Coronary artery (tissue), 2 donors: Measurements from ENCODE around the gene NNMT.
A peak's percentile ranks its signal among the peaks of the same experiment; 100 is the strongest.

Source experiments
- DNase-seq: peaks from one replicate; pipeline ENCODE4 v3.0.0-alpha.2; 2017; ENCODE audit warnings: low spot score
- H3K27ac ChIP-seq, 2 donors: fragments of 200-600 bp; sonication (generic); one replicate each; pipeline ENCODE4 v1.5.1; 2016 to 2019
- H3K4me3 ChIP-seq: fragments of 200-600 bp; sonication (generic); 2 replicates; pipeline ENCODE4 v1.5.1; 2016; ENCODE audit warnings: mild to moderate bottlenecking, moderate library complexity
- TF ChIP-seq, protein P1 (sequence below): fragments of 200-600 bp; sonication (generic); IDR thresholded peaks from one replicate; pipeline ENCODE4 v1.5.1; 2019; ENCODE audit warnings: antibody characterized with exemption

Gene NNMT

DNA sequence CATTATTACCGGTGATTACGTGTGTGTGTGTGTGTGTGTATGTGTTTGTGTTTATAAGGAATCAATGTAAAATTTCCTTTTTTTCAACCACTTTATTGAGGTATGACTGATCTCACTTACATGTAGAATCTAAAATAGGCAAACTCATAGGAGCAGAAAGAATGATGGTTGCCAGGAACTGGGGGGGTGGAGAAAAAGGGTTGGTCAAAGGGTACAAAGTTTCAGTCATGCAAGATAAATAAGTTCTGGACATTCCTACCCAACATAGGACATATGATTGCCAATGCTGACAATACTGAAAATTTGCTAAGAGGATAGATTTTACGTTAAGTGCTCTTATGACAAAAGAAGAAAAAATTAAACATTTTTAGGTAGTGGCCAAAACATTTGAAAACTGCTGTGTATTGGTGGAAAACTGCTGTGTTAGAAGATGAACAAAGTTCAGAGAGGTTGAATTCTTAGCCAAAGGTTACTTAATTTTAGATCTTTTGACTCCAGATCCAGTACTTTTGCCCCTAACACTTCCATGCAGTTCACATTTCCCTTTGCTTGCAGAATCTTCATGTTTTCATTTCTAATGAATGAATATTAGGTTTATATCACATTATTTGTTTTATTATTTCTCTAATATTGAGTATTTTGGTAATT, 49.5 kb downstream of the NNMT start:
- Histone ChIP-seq H3K27ac (no peak overlapping the region), H3K4me3 (no peak overlapping the region)
- TF ChIP-seq, protein P1, sequence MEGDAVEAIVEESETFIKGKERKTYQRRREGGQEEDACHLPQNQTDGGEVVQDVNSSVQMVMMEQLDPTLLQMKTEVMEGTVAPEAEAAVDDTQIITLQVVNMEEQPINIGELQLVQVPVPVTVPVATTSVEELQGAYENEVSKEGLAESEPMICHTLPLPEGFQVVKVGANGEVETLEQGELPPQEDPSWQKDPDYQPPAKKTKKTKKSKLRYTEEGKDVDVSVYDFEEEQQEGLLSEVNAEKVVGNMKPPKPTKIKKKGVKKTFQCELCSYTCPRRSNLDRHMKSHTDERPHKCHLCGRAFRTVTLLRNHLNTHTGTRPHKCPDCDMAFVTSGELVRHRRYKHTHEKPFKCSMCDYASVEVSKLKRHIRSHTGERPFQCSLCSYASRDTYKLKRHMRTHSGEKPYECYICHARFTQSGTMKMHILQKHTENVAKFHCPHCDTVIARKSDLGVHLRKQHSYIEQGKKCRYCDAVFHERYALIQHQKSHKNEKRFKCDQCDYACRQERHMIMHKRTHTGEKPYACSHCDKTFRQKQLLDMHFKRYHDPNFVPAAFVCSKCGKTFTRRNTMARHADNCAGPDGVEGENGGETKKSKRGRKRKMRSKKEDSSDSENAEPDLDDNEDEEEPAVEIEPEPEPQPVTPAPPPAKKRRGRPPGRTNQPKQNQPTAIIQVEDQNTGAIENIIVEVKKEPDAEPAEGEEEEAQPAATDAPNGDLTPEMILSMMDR: no peak
- no peak for DNase-seq

- no peak for DNase-seq
- Histone ChIP-seq H3K4me3 (no peak overlapping the region), H3K27ac (no peak overlapping the region)
- TF ChIP-seq, protein P1: no peak
These were observed 50.5 kb downstream of the NNMT start for GRCh38 chr11:114346709-114347141.

GRCh38 chr11:114348200-114349191, 52.3 kb downstream of the NNMT start:
- no peak overlapping the region for H3K27ac ChIP-seq
- TF ChIP-seq, protein P1: peak; percentile 24
- no peak for DNase-seq
- H3K4me3 ChIP-seq: no peak overlapping the region

DNA sequence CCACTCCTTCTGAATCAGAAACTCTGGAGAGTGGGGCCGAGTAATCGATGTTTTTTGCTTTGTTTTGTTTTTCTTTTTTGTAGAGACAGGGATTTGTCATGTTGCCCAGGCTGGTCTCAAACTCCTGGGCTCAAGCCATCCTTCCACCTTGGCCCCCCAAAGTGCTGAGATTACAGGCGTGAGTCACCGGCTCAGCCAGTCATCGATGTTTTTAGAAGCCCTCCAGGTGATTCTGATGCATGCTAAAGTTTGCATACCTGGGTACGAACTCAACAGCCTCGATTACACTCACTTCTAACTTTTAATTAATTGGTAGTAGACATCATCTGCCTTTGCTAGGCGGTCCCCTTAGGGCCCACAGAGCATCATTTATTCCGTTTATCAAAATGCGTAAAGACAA, 53.8 kb downstream of the NNMT start:
- Histone ChIP-seq H3K4me3 (no peak overlapping the region), H3K27ac (no peak overlapping the region)
- TF ChIP-seq, protein P1: no peak
- no peak for DNase-seq

- TF ChIP-seq, protein P1: no peak
- H3K4me3 ChIP-seq: no peak overlapping the region
- no peak for DNase-seq
- H3K27ac ChIP-seq: no peak overlapping the region
These were observed 57.2 kb downstream of the NNMT start for GRCh38 chr11:114353443-114353842.

DNA sequence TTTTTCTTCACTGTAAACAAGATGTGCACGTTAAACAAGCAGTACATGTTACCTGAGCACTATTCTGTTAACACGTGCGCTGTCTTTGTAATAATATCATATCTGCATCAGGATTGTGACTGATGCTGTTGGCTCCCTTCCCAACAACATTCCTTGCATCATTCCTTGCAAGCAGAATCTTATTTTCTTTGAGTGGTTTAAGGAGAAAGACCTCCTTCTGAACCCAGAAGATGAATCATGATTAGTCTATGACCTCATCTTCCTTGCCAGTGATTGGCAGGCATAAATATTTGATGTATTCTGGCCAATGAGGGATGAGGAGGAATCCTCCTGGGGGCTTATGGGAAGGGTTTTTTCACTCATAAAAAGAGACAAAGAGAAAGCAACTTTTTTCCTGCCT, 57.9 kb downstream of the NNMT start:
- no peak overlapping the region for H3K4me3 ChIP-seq
- TF ChIP-seq, protein P1: no peak
- H3K27ac ChIP-seq: no peak overlapping the region
- no peak for DNase-seq
